ENCODE data around the gene TMEM151B.
"Not testable (repeated sequence)": the region's sequence is repeated elsewhere in the genome, so short reads cannot be mapped to it uniquely, and the experiment has no call there.

Gene TMEM151B

DNA sequence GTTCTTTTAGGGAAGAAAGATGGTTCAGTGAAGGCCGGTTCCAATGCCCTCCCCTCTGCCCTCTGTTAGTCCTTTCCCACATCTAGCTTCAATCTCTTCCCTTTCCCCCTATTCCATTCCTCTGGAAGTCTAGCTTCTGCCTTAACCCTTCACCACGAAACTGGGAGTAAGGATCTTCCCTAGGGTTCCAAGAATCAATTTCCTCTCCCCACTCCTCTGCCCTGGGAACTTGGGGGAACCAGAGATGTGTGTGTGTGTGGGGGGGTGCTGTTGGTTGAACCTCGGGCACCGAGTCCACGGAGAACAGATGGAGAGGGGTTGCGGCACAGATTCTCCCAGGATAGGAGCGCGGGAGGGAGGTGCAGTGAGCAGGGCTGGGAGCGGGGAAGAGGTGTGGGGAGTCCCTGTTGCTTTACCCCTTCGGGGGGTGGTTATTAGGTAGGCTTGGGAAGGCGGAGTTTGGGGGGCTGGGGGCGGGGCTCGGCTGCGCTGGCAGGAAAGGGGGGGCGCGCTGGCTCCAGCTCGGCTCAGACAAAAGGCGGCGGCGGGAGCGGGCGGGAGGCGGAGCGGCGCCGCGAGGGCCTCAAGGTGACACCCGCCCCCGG, at the start of gene TMEM151B:
TSS of gene TMEM151B (plus strand) at position 530 of the 605 bp plus-strand sequence. CDS start 293 bp downstream, outside the sequence.
- no peak for DNase-seq (ENCODE audit: low read depth, low spot score)

DNA sequence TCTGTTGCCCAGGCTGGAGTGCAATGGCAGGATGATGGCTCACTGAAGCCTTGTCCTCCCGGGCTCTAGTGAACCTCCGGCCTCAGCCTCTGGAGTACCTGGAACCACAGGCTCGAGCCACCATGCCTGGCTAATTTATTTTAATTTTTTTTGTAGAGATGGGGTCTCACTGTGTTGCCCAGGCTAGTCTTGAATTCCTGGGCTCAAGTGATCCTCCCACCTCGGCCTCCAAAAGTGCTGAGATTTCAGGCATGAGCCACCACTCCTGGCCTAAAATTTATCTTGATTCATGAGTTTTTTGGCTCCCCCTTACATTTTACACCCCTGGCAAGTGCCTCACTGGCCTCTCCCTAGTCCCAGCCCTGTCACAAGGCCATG, 49.3 kb upstream of the TMEM151B start:
- DNase-seq (ENCODE audit: low read depth, low spot score), result no peak

- DNase-seq (ENCODE audit: low read depth, low spot score), result no peak
Measured at GRCh38 chr6:44221291-44221960, 48.8 kb upstream of the TMEM151B start.

GRCh38 chr6:44221961-44222335, 48.3 kb upstream of the TMEM151B start:
- no peak for DNase-seq (ENCODE audit: low read depth, low spot score)

DNA sequence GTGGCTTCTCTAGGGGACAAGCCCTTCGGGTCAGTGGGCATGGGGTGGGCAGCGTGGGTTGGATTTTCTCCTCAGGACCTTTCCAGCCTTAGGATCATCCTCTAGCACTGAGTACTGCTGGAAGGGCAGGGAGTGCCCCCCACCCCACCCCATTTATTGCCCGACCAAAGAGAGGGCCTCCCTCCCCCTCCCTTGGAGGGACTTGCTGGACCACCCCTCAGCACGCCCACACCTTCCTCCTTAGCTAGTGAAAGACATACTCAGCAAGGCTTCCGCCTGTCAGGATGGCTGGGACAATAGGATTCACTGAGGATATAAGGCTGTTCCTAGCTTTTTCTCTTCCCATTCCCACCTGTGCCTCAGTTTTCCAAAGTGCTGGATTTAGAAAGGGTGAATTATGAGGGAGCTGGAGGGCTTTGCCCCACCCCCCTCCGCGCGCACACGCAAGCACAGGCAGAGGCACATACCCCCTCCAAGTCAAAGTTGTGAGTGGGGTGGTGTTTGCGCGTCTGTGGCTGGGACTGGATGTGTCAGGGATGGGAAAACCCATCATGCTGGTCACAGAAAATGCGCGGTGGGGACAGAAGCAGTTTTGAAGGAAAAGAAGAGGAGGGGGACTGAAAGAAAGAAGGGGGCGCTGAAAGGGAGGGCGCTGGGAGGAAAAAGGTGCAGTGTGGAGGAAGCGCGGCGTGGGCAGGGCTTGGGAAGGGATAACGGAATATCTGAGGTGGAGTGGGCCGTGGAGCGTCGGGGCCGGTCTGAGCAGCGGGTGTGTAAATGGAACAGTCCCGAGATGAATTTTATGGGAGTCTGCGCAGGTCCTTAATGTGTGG, 47.5 kb upstream of the TMEM151B start:
- DNase-seq (ENCODE audit: low read depth, low spot score), result no peak

DNA sequence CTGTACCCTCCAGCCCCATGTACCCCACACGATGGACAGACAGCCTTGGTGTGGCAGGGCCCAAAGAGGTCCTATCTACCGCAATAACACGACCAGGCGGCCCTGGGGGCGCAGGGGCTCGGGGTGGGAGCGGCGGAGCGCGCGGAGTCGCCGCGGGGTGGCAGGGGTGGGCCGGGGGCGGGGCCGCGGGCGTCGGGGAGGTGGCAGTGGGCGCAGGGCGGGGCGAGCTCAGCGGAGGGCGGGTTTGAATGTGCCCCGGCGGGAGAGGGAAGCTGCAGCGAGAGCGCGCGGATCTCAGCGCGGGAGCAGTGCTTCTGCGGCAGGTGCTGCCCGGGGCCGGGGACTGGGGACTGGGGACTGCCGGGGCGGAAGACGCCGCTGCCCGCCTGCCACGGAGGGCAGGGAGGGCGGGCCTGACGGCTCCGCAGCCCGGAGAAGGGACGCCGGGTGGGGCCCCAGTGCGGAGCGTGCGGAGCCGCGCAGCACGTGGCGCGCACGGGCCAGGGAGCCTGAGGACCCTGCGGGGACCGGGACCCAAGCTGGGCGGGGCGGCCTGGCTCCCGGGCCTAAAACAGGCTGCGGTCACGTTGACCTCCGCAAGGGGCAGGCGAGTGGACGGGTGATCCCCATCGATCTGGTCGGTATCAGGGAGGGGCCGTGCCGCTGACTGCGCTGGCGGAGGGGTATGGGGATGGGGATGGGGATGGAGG, 46.8 kb upstream of the TMEM151B start, which contains the start of gene SLC29A1:
TSS of gene SLC29A1 (plus strand) at position 277 of the 710 bp plus-strand sequence. CDS start 3,719 bp downstream, outside the sequence.
- no peak for DNase-seq (ENCODE audit: low read depth, low spot score)

DNA sequence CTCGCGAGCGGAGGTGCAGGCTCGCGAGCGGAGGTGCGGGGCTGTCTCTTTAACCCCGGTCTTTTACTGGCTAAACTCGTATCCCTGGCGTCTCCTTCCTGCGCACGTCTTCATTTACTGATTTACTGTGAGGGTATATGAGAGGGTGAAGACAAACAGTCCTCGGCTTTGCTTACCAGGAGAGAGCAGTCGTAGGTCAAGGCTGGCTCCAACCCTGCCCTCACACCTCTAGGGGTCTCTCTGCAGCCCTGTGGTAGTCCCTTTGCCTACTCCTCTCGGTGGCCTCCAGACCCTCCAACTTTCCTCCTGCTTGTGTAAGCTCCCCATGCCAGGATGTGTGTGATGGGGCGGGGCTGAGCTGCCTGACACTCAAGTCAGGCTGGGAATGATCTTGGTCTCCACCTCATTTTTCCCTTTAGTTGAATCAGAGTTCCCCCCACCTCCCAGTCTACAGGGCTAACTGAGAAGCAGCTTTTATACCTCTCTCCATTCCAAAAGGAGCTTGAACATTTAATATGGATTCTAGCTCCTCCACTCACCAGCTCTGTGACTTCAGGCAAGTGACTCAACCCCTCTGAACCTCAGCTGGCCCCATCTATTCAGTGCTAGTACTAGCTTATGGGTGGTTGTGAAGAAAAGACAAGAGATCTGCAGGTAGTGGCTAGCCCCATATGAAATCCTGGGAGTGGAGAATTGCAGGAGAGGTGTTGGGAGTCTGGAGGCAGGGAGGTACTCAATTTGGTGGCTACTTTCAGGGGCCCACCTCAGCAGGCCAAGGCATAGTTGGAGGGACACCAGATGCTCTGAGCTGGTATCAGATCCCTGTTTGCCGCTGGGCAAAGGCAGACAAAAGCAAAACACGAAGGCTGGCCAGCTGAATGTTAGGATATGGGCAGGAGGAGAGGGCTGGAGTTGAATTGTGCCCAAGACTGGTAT, 46.0 kb upstream of the TMEM151B start:
- DNase-seq (ENCODE audit: low read depth, low spot score), result no peak

DNA sequence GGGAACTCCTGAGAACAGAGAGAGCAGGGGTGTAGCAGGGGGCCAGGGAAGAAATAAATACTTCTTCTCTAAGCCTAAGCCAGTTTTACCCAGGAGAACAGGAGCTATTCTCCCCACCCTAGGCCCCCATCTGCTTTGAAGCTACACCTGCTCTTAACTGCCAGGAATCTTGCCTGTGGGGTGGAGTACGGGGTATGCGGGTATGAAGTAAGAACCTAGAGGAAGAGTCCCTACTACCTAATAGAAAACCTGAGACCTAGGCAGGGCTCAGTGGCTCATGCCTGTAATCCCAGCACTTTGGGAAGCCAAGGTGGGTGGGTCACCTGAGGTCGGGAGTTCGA, 45.3 kb upstream of the TMEM151B start:
- DNase-seq (ENCODE audit: low read depth, low spot score), result no peak

DNA sequence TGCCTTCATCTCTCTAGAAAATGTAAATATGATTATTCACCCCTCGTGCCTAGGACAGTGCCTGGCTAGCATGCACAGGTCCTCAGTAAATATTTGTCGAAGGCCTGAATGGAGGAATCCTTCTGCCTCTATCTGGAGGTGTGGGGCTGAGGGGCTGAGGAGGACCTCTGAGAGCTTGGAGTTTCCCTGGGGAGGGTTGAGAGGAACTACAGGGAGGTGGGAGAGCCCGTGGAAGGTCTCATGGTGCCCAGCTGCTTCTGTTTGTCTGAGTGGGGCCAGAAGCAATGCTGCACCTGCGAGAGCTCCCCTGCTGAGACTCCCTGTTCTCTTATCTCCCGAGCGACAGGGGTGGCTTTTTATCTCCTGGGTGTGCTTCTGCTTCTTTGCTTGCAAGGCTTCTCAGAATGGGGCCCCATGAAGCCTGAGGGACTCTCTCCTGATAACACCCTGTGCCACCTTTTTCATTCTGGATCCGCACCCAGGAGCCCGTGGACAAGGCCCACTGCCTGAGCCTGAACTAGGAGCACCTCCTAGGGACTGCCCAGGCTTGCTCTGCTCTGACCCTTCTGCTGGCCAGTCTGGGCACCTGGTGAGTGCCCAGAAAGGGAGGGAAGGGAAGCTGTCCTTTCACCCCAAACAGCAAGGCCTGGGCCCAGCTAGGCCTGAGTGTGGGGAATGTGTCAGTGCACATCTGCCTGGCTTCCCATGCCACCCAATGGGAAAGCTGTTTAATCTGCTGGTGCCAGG, 44.5 kb upstream of the TMEM151B start:
- no peak for DNase-seq (ENCODE audit: low read depth, low spot score)

- no peak for DNase-seq (ENCODE audit: low read depth, low spot score)
Measured at GRCh38 chr6:44226368-44227147, 43.7 kb upstream of the TMEM151B start.

GRCh38 chr6:44227148-44227793, 43.0 kb upstream of the TMEM151B start:
- DNase-seq (ENCODE audit: low read depth, low spot score), result no peak

GRCh38 chr6:44228031-44228430, 42.2 kb upstream of the TMEM151B start:
- no peak for DNase-seq (ENCODE audit: low read depth, low spot score)

DNA sequence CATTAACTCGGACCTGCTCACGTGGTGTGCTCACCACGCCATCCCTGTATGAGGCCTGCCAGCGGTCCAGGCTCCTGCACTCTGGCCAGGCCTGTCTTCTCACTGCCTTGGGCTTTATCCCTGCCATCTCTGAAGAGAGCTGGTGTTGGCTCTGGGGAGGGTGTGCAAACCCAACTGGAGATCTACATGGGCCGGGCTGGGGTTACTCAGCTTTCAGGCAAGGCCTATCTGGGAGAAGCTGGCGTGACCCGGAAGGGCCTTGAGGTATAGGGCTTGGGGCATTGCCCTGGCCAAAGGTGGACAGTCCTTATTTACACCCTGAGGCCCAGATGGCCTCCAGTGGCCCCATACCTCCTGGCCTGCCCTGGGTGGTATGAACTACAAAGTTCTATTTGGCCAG, 41.8 kb upstream of the TMEM151B start:
- no peak for DNase-seq (ENCODE audit: low read depth, low spot score)

DNA sequence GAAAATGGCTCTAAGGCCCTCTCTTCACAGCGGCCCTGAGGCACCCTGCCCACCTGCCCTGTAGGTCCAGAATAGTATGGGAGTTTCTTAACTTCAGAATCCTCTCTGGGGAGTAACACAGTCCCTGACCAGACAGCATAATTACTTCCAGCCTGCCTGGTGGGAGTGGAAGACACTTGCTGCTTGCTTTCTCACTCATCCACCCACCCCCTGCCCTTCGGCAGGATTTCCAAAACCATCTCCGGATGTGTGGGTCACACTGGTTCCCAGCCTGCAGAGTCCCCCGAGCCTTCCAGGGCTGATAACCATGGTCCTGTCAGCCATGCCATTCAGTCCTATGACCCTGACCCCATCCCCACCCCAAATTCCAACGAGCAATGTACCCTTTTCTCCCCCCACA, 41.4 kb upstream of the TMEM151B start:
- DNase-seq (ENCODE audit: low read depth, low spot score), result no peak

GRCh38 chr6:44229376-44230033, 40.7 kb upstream of the TMEM151B start:
- DNase-seq (ENCODE audit: low read depth, low spot score), result no peak

- no peak for DNase-seq (ENCODE audit: low read depth, low spot score)
Measured at GRCh38 chr6:44230034-44230675, 40.1 kb upstream of the TMEM151B start.

GRCh38 chr6:44231426-44231825, 38.8 kb upstream of the TMEM151B start:
- DNase-seq (ENCODE audit: low read depth, low spot score), result not testable (repeated sequence)

Data from smooth muscle cell of the brain vasculature (primary cell).